IPS-18a (cell line): ENCODE measurements around the gene DUSP28.

Experiments used
- H3K27ac ChIP-seq: one replicate; pipeline ENCODE4 v1.5.1; 2013; ENCODE audit warnings: low read length
- H3K27me3 ChIP-seq: one replicate; pipeline ENCODE4 v1.6.1; 2013; ENCODE audit warnings: mild to moderate bottlenecking, low read length; ENCODE audit not compliant: control insufficient read depth, insufficient read depth
- H3K36me3 ChIP-seq: one replicate; pipeline ENCODE4 v1.6.1; 2013; ENCODE audit warnings: low read depth, low read length; ENCODE audit not compliant: control insufficient read depth
- H3K4me1 ChIP-seq: one replicate; pipeline ENCODE4 v1.6.1; 2013; ENCODE audit warnings: low read depth, low read length; ENCODE audit not compliant: control insufficient read depth
- H3K4me3 ChIP-seq: one replicate; pipeline ENCODE4 v1.5.1; 2013; ENCODE audit warnings: low read length
- H3K9ac ChIP-seq: one replicate; pipeline ENCODE4 v1.6.1; 2013; ENCODE audit warnings: mild to moderate bottlenecking, low read length, moderate library complexity
- H3K9me3 ChIP-seq: one replicate; pipeline ENCODE4 v1.6.1; 2013; ENCODE audit warnings: low read depth, low read length; ENCODE audit not compliant: control insufficient read depth

Gene DUSP28, protein sequence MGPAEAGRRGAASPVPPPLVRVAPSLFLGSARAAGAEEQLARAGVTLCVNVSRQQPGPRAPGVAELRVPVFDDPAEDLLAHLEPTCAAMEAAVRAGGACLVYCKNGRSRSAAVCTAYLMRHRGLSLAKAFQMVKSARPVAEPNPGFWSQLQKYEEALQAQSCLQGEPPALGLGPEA

DNA sequence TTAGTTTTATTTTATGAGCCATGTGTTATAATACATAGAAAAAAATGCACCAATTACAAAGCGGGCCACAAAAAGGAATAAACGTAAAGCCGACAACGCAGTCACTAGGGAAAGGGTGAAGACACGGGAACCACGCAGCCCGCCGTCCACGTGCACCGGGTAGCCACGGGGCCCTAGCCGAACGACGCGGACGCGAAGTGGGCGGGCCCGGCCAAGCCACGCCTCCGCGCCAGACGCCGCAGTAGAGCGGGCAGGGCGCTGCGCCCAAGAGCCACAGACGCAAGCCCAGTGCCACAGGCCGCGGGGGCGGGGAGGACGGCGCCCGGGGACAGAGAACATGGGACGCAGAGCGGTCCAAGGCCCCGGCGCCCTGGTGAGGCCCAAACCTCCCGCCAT lies at the start of gene DUSP28:
DUSP28 (plus strand) TSS at position 274 of the 396 bp plus-strand sequence. CDS start 328 bp downstream, outside the sequence.
- Histone ChIP-seq H3K4me3 (peak within 1 kb of the TSS; percentile 70), H3K9ac (peak within 1 kb of the TSS; percentile 60), H3K27me3 (peaks cover 35% of the 10 kb centered on the region), H3K4me1 (peaks cover 8% of the 10 kb centered on the region), H3K27ac (no peak within 1 kb of the TSS), H3K9me3 (no peaks in the 10 kb centered on the region), H3K36me3 (no peaks in the 10 kb centered on the region)

DNA sequence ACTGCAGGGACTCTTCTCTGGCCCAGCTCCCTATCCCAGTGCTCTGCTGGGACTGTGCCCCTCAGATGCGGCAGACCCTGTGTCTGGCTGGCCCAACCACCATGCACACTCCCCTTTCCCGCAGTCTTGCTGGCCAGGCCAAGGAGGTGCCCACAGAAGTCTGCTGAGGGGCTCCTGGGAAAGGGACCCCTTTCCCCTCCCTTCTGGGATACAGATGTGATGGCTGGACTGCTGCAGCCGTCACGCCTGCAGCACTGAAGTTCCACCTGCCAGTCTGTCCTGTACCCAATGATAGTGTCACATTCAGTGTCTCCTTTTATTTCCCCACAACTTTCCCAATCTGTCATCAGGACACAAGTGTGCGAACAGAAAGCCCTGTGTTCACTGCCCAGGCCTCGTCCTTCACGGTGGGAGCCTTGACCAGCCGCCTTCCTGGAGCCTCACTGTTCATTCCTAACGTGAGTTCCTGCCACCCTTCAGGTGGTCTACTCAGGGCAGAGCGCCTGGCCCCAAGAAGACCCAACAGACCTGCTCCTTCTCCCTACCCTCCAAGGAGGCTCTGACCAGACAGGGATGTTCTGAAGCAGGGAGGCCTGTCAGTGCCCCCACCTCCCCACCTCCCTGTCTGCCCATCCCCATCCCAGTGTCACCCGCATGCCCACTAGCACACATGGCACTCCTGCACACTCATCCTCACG lies 49.5 kb upstream of the DUSP28 start:
- Histone ChIP-seq H3K36me3 (no peaks in the 10 kb centered on the region), H3K4me3 (no peak overlapping the region), H3K9me3 (no peaks in the 10 kb centered on the region), H3K27me3 (no peaks in the 10 kb centered on the region), H3K4me1 (no peaks in the 10 kb centered on the region), H3K9ac (no peak overlapping the region), H3K27ac (no peak overlapping the region)

DNA sequence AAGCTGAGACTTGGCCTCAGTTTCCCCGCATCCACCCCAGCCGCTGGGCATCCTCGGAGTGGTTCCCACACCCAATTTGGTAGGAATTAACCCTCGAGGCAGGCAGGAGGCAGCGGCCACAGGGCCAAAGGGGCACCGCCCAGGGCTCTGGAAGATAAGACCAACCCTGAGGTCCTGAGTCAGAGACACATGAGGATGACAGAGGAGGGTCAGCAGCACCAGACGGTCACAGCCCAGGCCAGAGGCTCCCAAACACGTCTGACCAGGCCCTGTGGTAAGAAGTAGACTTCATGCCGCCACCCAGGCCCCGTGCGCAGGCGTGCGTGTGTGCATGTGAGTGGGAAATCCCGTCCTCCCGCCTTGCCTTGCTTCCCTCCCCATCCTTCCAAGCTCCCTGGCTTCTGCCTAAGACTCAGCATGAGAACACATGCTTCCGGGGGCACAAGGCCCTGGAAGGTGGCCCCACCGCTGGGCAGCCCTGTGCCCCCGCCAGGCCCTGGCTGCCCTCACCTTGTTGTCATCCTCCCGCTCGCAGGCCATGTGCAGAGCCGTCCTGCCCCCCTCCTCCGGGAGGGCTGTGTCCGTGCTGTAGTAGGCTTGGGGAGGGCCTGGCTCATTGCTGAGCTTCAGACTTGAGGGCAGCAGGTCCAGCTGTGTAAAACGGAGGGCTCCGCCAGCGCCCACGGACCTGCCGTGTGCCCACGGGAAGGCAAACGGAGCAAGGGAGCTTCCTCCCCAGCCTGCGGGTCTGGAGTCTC lies 48.6 kb upstream of the DUSP28 start:
- H3K27me3 ChIP-seq = no peaks in the 10 kb centered on the region
- H3K27ac ChIP-seq = no peak overlapping the region
- no peaks in the 10 kb centered on the region for H3K36me3 ChIP-seq
- H3K9ac ChIP-seq = no peak overlapping the region
- H3K4me1 ChIP-seq = no peaks in the 10 kb centered on the region
- H3K9me3 ChIP-seq = no peaks in the 10 kb centered on the region
- H3K4me3 ChIP-seq = no peak overlapping the region

DNA sequence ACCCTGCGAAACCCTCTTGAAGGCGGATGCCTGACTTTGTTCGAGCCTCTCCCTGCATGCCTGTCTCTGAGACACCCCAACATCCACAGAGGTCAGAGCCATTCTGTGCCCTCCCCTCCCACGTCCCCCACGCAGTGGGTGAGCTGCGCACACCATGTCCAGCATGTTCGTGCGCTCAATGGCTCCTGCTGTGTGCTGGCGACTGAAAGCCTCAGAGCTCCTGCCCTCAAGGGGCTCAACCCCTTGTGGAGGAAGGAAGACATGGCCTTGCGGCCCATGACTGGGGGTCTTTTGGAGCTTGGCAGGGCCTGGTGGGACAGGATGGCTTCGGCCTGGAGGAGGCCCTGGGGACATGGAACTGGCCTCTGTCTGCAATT lies 48.1 kb upstream of the DUSP28 start:
- no peak overlapping the region for H3K4me3 ChIP-seq
- H3K36me3 ChIP-seq = no peaks in the 10 kb centered on the region
- H3K9ac ChIP-seq = no peak overlapping the region
- no peaks in the 10 kb centered on the region for H3K9me3 ChIP-seq
- no peaks in the 10 kb centered on the region for H3K27me3 ChIP-seq
- H3K4me1 ChIP-seq = no peaks in the 10 kb centered on the region
- no peak overlapping the region for H3K27ac ChIP-seq

DNA sequence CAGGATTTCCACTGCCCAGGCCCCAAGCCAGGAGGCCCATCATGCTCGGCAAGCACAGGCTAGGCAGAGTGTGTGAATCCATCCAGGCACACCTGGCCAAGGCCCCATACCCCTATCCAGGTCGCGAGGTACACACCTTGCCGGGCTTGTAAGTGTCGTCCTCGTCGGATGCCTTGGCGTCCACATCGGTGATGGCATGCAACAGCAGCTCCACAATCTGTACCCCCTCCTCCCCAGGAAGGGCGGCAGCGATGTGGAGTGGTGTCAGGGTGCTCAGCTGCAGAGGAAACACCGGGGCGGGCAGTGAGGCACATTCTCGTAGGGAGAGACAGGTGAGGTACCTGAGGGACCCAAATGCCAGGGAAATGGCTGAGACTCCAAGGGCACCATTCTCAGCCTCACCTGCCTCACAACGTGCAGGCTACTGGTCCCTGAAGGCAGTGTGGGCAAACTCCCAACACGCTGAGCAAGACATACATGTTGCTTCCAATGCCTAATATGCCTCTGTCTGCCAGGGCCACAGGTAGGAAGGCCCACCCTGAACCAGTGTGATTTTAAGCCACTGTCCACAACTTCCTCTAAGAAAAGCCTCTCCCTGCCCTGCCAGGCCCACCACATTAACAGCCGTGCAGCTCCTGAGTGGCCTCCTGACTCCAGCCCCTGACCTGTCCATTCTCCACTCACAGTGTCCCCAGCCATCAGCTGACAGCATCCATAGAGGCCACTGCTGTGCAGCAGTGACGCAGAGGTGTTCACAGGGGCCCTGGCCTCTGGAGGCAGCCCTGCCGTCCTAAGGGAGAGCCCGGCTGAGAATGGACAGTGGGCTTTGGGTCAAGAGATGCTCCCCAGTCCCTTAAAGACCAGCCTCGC lies 47.3 kb upstream of the DUSP28 start:
- Histone ChIP-seq H3K36me3 (no peaks in the 10 kb centered on the region), H3K27me3 (no peaks in the 10 kb centered on the region), H3K27ac (no peak overlapping the region), H3K4me1 (no peaks in the 10 kb centered on the region), H3K9ac (no peak overlapping the region), H3K9me3 (no peaks in the 10 kb centered on the region), H3K4me3 (no peak overlapping the region)

DNA sequence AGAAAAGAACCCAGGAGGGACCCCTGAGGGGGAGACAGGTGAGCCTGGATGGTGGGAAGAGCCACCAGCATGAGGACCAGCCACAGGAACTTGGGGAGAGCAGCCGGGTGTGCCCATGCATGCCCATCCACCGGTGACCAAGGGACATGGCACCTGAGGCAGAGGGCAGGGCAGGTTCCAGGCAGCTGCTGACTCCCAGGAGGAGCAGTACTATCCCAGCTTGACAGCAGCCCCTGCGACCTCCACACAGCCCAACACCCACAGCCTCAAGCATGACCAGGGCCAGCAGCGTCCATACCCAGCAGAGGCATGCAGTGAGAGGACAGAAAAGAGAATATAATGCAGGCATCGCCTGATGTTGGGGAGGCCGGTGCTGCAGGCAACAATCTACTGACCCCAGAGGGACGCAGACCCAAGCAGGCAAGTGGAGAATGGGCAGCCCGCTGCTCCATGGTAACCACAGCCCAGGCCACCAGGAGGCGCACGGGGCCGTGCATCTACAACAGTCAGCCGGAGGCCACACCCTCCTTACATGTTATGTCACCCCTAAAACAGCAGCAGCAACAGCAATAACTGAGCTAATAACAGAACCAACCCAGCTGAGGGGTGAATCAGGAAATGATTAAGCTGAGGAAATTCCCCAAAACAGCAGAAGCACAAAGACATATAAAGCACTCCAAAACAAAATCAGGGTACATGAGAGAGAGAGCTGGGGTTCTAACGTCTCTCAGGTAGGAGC lies 46.4 kb upstream of the DUSP28 start:
- H3K4me3 ChIP-seq = no peak overlapping the region
- no peak overlapping the region for H3K27ac ChIP-seq
- no peaks in the 10 kb centered on the region for H3K9me3 ChIP-seq
- peaks cover 6% of the 10 kb centered on the region for H3K27me3 ChIP-seq
- H3K4me1 ChIP-seq = no peaks in the 10 kb centered on the region
- no peak overlapping the region for H3K9ac ChIP-seq
- H3K36me3 ChIP-seq = no peaks in the 10 kb centered on the region

DNA sequence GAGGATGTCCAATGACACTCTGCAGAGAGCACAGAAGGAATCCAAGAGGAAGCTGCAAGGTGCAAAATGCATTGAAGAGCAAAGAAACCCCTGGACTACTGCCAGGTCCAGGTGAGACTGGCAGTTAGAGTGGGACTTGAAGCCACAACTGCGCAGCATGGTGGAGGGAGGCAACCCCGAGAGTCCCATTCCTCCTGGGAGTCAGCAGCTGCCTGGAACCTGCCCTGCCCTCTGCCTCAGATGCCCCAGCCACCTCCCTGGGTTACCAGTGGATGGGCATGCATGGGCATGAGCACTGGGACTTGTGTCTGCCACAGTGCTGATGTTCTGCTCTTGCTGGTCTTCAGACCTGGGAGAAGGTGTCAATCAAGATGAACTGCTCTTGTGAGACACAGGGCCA lies 45.5 kb upstream of the DUSP28 start:
- H3K9me3 ChIP-seq = no peaks in the 10 kb centered on the region
- no peak overlapping the region for H3K27ac ChIP-seq
- no peak overlapping the region for H3K4me3 ChIP-seq
- H3K27me3 ChIP-seq = peaks cover 15% of the 10 kb centered on the region
- H3K9ac ChIP-seq = no peak overlapping the region
- H3K36me3 ChIP-seq = no peaks in the 10 kb centered on the region
- H3K4me1 ChIP-seq = no peaks in the 10 kb centered on the region

DNA sequence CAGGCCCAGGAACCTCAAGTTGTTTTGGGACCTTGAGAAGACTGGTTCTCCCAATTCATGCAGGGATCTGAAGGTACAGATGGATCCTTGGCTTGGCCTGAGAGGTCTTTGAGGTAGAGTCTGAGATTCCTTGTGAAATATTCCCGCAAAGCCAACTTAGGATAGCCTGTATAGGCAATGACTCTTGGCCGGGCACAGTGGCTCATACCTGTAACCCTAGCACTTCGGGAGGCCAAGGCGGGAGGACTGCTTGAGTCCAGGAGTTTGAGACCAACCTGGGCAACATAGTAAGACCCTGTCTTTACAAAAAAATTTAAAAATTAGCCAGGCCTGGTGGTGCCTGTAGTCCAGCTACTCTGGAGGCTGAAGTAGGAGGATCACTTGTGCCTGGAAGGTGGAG lies 42.8 kb upstream of the DUSP28 start:
- H3K9me3 ChIP-seq = no peaks in the 10 kb centered on the region
- H3K36me3 ChIP-seq = no peaks in the 10 kb centered on the region
- H3K4me3 ChIP-seq = no peak overlapping the region
- H3K27ac ChIP-seq = no peak overlapping the region
- peaks cover 28% of the 10 kb centered on the region for H3K27me3 ChIP-seq
- H3K4me1 ChIP-seq = no peaks in the 10 kb centered on the region
- no peak overlapping the region for H3K9ac ChIP-seq

DNA sequence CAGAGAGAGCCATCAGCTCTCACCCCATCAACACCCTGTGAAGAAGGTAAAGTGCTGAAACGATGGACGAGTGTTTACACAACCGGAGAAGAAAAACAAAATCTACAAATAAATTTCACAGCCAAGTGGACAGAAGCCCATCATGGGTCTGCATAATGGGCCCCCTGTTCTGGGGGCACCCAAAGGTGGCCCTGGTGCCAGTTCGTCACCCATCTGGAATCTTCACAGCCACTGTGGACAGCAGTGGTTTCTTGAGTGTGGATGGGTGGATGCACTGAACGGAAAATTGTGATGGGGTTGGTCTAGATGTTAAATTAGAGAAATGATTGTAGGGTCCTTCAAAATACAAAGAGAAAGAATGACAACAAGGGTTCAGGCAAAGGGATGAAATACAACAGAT lies 41.2 kb upstream of the DUSP28 start:
- H3K4me3 ChIP-seq = no peak overlapping the region
- H3K9ac ChIP-seq = no peak overlapping the region
- no peaks in the 10 kb centered on the region for H3K9me3 ChIP-seq
- H3K27ac ChIP-seq = no peak overlapping the region
- H3K27me3 ChIP-seq = peaks cover 28% of the 10 kb centered on the region
- no peaks in the 10 kb centered on the region for H3K36me3 ChIP-seq
- no peaks in the 10 kb centered on the region for H3K4me1 ChIP-seq

DNA sequence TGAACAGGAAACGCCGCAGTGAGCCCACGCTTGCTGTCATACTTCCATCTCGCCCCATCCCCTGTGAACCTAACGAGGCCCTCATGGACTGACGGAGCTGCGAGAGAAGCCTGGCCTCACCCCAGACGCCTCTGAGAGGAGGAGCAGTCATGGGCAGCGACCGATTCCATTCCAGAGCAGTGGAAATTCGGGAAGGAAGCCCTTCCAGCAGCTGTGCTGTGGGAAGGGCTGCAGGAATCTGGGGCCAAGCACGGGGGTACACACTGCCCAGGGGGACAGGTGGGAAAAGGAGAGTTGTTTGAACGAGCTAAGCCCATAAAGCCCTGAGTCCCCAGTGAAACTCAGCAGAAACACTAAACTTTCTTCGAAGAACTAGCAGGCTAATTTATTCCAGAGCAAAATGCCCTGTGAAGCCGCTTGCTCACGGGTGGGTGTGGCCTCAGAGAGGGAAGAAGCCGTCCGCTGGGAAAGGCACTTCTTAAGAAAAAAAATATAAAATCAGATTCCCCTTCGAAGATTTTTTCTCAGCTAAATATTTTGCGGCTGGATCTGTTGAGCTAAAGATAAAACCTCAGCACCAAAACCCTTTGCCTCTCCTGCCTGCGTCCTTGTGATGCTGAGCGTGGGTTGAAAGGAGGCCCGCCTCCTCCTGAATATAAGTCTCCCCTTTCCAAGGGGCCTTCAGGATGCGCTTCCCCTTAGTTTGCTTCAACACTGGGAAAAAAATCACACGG lies 40.6 kb upstream of the DUSP28 start:
- Histone ChIP-seq H3K4me1 (no peaks in the 10 kb centered on the region), H3K27me3 (peaks cover 28% of the 10 kb centered on the region), H3K9me3 (no peaks in the 10 kb centered on the region), H3K36me3 (no peaks in the 10 kb centered on the region), H3K27ac (no peak overlapping the region), H3K4me3 (peak overlapping the region; percentile 24), H3K9ac (no peak overlapping the region)
